ENCODE results near the gene SAMM50.

DNA sequence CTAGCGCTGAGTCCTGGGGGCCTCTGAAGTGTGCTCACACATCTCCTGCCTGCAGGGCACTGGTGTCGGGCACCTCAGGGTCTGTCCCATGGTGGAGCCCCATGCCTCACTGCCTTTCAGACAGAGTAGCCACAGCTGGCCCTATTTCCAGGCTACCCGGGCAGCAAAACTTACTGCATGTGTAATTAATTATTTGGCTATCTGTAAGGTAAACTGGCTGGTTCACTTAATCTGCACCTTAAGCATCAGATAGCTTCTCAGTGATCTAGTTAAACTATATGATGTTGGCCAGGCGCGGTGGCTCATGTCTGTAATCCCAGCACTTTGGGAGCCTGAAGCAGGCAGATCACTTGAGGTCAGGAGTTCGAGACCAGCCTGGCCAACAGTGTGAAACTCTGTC lies 26.3 kb upstream of the SAMM50 start:
- TF ChIP-seq, protein P1, sequence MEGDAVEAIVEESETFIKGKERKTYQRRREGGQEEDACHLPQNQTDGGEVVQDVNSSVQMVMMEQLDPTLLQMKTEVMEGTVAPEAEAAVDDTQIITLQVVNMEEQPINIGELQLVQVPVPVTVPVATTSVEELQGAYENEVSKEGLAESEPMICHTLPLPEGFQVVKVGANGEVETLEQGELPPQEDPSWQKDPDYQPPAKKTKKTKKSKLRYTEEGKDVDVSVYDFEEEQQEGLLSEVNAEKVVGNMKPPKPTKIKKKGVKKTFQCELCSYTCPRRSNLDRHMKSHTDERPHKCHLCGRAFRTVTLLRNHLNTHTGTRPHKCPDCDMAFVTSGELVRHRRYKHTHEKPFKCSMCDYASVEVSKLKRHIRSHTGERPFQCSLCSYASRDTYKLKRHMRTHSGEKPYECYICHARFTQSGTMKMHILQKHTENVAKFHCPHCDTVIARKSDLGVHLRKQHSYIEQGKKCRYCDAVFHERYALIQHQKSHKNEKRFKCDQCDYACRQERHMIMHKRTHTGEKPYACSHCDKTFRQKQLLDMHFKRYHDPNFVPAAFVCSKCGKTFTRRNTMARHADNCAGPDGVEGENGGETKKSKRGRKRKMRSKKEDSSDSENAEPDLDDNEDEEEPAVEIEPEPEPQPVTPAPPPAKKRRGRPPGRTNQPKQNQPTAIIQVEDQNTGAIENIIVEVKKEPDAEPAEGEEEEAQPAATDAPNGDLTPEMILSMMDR (IDR thresholded peaks at IDR 0.05 in 2 of 3, conservative IDR thresholded peaks at IDR 0.05 in 1 of 3; ENCODE audit: borderline replicate concordance in 1 of 3, insufficient read depth in 1 of 3, low read depth in 2 of 3, low read length in 2 of 3), result no peak
- no peak for TF ChIP-seq SIN3A (IDR thresholded peaks at IDR 0.05; ENCODE audit: low read depth)
- TF ChIP-seq POLR2A (IDR thresholded peaks at IDR 0.05; ENCODE audit: borderline replicate concordance, extremely low read depth, insufficient read depth, insufficient read length), result no peak
- TF ChIP-seq, protein P2, sequence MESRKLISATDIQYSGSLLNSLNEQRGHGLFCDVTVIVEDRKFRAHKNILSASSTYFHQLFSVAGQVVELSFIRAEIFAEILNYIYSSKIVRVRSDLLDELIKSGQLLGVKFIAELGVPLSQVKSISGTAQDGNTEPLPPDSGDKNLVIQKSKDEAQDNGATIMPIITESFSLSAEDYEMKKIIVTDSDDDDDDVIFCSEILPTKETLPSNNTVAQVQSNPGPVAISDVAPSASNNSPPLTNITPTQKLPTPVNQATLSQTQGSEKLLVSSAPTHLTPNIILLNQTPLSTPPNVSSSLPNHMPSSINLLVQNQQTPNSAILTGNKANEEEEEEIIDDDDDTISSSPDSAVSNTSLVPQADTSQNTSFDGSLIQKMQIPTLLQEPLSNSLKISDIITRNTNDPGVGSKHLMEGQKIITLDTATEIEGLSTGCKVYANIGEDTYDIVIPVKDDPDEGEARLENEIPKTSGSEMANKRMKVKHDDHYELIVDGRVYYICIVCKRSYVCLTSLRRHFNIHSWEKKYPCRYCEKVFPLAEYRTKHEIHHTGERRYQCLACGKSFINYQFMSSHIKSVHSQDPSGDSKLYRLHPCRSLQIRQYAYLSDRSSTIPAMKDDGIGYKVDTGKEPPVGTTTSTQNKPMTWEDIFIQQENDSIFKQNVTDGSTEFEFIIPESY (IDR thresholded peaks at IDR 0.05; ENCODE audit: extremely low read depth, insufficient replicate concordance, low read length), result no peak
- no peak for TF ChIP-seq RAD21 (IDR thresholded peaks at IDR 0.05; ENCODE audit: low read depth)
- no peak for TF ChIP-seq EZH2phosphoT487 (IDR thresholded peaks at IDR 0.05; ENCODE audit: borderline replicate concordance)
- TF ChIP-seq EZH2 (IDR thresholded peaks at IDR 0.05), result no peak
- TF ChIP-seq, protein P3, sequence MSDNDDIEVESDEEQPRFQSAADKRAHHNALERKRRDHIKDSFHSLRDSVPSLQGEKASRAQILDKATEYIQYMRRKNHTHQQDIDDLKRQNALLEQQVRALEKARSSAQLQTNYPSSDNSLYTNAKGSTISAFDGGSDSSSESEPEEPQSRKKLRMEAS (IDR thresholded peaks at IDR 0.05), result no peak
- no peak for TF ChIP-seq POLR2AphosphoS5 (IDR thresholded peaks at IDR 0.05; ENCODE audit: low read depth, low read length)
- no peak for TF ChIP-seq YY1 (IDR thresholded peaks at IDR 0.05; ENCODE audit: extremely low read depth, insufficient replicate concordance, low read depth, low read length)
